Hepatocyte (in vitro differentiated cells): ENCODE results near the gene C19orf25.

ENCODE experiments used
- EZH2phosphoT487 ChIP-seq: fragments of 200-600 bp; sonication (generic); IDR thresholded peaks from one replicate; pipeline ENCODE4 v1.6.1; 2018; ENCODE audit warnings: antibody characterized with exemption, mild to moderate bottlenecking, low read depth, moderate library complexity; ENCODE audit not compliant: unreplicated experiment, severe bottlenecking
- TF ChIP-seq, protein P1 (sequence below): fragments of 200-600 bp; sonication (generic); IDR thresholded peaks from 2 replicates; pipeline ENCODE4 v1.5.1; 2016; ENCODE audit warnings: antibody characterized with exemption, mild to moderate bottlenecking; ENCODE audit not compliant: poor library complexity

DNA sequence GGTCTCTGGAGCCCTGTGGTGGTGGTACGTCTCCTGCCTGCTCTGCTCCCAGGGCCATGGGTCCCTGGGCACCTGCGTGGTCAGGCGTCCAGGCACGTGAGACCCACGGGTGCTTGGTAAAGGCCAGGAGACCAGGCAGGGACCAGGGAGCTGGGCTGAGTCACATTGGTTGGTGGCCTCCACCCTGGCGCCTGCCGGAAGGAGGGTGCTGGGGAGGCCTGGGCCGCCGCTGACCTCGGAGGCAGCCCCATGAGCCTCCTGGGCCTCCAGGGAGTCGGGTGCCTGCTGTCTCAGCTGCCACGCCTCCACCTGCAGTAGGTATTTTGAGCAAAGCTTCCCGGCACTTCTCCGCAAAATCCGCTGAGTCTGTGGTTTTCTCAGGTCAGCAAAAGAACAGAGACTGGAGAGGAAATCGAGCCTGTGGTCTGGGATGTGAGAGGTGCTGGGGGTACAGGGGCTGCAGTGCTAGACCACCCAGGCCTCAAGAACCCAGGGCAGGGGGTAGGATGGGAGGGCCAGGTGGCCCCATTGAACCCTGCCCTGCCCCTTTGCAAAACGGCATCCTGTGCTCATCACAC, 41.3 kb upstream of the C19orf25 start:
- TF ChIP-seq, protein P1, sequence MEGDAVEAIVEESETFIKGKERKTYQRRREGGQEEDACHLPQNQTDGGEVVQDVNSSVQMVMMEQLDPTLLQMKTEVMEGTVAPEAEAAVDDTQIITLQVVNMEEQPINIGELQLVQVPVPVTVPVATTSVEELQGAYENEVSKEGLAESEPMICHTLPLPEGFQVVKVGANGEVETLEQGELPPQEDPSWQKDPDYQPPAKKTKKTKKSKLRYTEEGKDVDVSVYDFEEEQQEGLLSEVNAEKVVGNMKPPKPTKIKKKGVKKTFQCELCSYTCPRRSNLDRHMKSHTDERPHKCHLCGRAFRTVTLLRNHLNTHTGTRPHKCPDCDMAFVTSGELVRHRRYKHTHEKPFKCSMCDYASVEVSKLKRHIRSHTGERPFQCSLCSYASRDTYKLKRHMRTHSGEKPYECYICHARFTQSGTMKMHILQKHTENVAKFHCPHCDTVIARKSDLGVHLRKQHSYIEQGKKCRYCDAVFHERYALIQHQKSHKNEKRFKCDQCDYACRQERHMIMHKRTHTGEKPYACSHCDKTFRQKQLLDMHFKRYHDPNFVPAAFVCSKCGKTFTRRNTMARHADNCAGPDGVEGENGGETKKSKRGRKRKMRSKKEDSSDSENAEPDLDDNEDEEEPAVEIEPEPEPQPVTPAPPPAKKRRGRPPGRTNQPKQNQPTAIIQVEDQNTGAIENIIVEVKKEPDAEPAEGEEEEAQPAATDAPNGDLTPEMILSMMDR: no peak
- TF ChIP-seq EZH2phosphoT487: no peak
